ENCODE data around the gene C2orf76.
"Not testable (repeated sequence)": the region's sequence is repeated elsewhere in the genome, so short reads cannot be mapped to it uniquely, and the experiment has no call there.

DNA sequence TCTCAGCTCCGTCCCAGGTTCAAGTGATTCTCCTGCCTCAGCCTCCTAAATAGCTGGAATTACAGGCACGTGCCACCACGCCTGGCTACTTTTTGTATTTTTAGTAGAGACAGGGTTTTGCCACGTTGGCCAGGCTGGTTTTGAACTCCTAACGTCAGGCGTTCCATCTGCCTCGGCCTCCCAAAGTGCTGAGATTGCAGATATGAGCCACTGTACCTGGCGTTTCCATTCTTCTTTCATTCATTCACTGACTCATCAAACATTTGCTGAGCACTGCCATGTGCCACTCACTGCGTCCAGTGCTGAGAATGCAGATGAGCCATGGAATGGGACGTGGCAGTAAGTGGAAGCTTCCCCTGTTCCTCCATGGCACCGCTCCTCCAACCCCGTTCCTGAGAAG is 37.0 kb upstream of the C2orf76 start:
- TF ChIP-seq, protein P1, sequence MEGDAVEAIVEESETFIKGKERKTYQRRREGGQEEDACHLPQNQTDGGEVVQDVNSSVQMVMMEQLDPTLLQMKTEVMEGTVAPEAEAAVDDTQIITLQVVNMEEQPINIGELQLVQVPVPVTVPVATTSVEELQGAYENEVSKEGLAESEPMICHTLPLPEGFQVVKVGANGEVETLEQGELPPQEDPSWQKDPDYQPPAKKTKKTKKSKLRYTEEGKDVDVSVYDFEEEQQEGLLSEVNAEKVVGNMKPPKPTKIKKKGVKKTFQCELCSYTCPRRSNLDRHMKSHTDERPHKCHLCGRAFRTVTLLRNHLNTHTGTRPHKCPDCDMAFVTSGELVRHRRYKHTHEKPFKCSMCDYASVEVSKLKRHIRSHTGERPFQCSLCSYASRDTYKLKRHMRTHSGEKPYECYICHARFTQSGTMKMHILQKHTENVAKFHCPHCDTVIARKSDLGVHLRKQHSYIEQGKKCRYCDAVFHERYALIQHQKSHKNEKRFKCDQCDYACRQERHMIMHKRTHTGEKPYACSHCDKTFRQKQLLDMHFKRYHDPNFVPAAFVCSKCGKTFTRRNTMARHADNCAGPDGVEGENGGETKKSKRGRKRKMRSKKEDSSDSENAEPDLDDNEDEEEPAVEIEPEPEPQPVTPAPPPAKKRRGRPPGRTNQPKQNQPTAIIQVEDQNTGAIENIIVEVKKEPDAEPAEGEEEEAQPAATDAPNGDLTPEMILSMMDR (IDR thresholded peaks at IDR 0.05; ENCODE audit: poor library complexity) = not testable (repeated sequence)
- not testable (repeated sequence) for TF ChIP-seq EZH2 (IDR thresholded peaks at IDR 0.05; ENCODE audit: borderline replicate concordance)

Measured in hepatocyte (in vitro differentiated cells).